ENCODE measurements around the gene PRR30. TPM values are rescaled to one million over a fixed set of nuclear protein-coding genes. Genes with fewer than 3 reads are reported as not detected.
"Not testable (repeated sequence)": the region's sequence is repeated elsewhere in the genome, so short reads cannot be mapped to it uniquely, and the experiment has no call there.

PRR30 gene
- total and polyA plus RNA-seq, 2 donors (not counting 1 experiment from before 2014, with no cell fraction given) = not detected

DNA sequence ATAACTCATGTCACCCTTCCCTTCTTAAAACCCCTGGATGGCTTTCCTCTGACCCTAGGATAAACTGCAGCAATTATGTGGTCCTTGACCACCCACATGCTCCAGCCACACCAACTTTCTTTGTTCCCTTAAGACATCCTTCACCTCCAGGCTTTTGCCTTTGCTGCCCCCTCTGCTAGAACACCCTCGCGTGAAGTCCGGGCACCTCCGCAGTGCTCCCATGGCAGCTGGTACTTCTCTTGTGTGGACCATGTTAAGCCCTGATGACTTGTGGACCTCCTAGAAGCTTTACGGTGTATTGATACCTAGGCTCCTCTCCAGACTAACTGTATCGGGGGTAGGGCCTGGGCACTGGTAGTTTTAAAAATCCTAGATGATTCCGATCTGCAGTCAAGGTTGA is 16.4 kb downstream of the PRR30 start:
- no peak for DNase-seq
- H2AFZ ChIP-seq (ENCODE audit: insufficient read depth, low read depth, low read length, poor library complexity, severe bottlenecking) = peak overlapping the region; percentile 96
- no peaks in the 10 kb centered on the region for H3K79me2 ChIP-seq (ENCODE audit: control insufficient read depth, insufficient read depth, low read length)
- no peaks in the 10 kb centered on the region for H4K20me1 ChIP-seq (ENCODE audit: control insufficient read depth, insufficient read depth, low read length, poor library complexity, severe bottlenecking)
- Mint-ChIP-seq H3K4me3 (peak overlapping the region; percentile 93), H3K27me3 (peaks cover 34% of the 10 kb centered on the region), H3K9me3 (ENCODE audit: insufficient read depth) (no peaks in the 10 kb centered on the region), H3K4me1 (peaks cover 18% of the 10 kb centered on the region), H3K27ac (peak overlapping the region; percentile 87)
- peak overlapping the region; percentile 86 for H3K4me2 ChIP-seq (replicated peaks; ENCODE audit: low read depth, low read length, poor library complexity, severe bottlenecking)
- H3K4me3 ChIP-seq (ENCODE audit: control extremely low read depth in 1 of 5, extremely low read depth in 1 of 5, insufficient read depth in 1 of 5, low read depth in 2 of 5, low read length in 4 of 5) = peak overlapping the region in 1 of 5 experiments; percentile 68
- intact Hi-C loops (cut with micrococcal nuclease) = loop anchor here (1.0 kb wide), 2 partner anchors 12 to 36 kb away; partner anchors contain the start of genes KHK and PREB
- WGBS (ENCODE audit: insufficient coverage) = 96% methylated on average over 4 of the region's 7 CpGs
- no peaks in the 10 kb centered on the region for H3K36me3 ChIP-seq (replicated peaks in 1 of 2; ENCODE audit: control extremely low read depth in 1 of 2, control insufficient read depth in 1 of 2, extremely low read depth in 1 of 2, insufficient read depth in 2 of 2, low read length in 1 of 2)
- peaks cover 21 to 24% of the 10 kb centered on the region in 2 donors for H3K4me1 ChIP-seq (ENCODE audit: control insufficient read depth in 2 of 2, insufficient read depth in 2 of 2, low read length in 2 of 2)
- H3K9me3 ChIP-seq (ENCODE audit: control extremely low read depth in 1 of 3, control insufficient read depth in 2 of 3, insufficient read depth in 1 of 3, low read length in 2 of 3) = peaks cover 0 to 9% (median 0%) of the 10 kb centered on the region in 3 donors
- H3K9ac ChIP-seq (ENCODE audit: low read length) = peak overlapping the region; percentile 78
- no peak overlapping the region for H3K27ac ChIP-seq (ENCODE audit: low read length in 2 of 2)
- peaks cover 0 to 24% (median 12%) of the 10 kb centered on the region in 4 experiments for H3K27me3 ChIP-seq (replicated peaks in 1 of 4; ENCODE audit: control extremely low read depth in 1 of 4, control insufficient read depth in 3 of 4, insufficient read depth in 4 of 4, low read length in 3 of 4)
- ChIA-PET POLR2A (interaction anchor here (0.6 to 2.2 kb wide), 4 partner anchors 10 to 248 kb away, joined by 3 to 29 read pairs (median 4); partner anchors contain the start of genes ATRAID, PREB, SLC5A6 and SNX17), CTCF (interaction anchor here (1.0 to 2.9 kb wide), 3 partner anchors 11 to 161 kb away, joined by 4 to 19 read pairs (median 5); partner anchors contain the start of gene PREB)
- TF ChIP-seq EZH2 (IDR thresholded peaks at IDR 0.05; ENCODE audit: borderline replicate concordance, insufficient read depth, low read depth, low read length, poor library complexity, severe bottlenecking) = no peak
- TF ChIP-seq, protein P1, sequence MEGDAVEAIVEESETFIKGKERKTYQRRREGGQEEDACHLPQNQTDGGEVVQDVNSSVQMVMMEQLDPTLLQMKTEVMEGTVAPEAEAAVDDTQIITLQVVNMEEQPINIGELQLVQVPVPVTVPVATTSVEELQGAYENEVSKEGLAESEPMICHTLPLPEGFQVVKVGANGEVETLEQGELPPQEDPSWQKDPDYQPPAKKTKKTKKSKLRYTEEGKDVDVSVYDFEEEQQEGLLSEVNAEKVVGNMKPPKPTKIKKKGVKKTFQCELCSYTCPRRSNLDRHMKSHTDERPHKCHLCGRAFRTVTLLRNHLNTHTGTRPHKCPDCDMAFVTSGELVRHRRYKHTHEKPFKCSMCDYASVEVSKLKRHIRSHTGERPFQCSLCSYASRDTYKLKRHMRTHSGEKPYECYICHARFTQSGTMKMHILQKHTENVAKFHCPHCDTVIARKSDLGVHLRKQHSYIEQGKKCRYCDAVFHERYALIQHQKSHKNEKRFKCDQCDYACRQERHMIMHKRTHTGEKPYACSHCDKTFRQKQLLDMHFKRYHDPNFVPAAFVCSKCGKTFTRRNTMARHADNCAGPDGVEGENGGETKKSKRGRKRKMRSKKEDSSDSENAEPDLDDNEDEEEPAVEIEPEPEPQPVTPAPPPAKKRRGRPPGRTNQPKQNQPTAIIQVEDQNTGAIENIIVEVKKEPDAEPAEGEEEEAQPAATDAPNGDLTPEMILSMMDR (IDR thresholded peaks at IDR 0.05) = no peak
- no peak for ATAC-seq (ENCODE audit: low read depth)

DNA sequence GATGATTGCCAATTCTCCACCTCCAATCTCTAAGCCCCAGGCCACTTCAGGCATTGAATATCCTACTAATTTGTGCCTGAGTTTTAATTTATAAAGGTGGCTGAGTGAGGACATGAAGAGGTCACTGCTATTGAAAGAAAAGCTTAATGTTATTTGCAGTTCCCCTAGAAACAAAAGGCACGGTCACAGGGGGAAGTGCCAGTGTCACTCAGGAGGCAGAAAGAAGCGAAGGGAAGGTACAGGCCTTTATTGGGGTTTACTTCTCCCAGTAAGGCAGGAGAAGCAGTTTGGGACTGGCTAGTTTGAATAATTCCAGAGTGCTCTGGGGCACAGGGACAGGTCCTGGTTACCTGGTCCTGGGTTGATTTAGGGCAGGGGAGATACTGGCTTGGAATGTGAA is 17.3 kb downstream of the PRR30 start:
- ATAC-seq (ENCODE audit: low read depth) (no peak), DNase-seq (no peak)
- Mint-ChIP-seq H3K4me1 (peaks cover 18% of the 10 kb centered on the region), H3K27me3 (peaks cover 39% of the 10 kb centered on the region), H3K9me3 (ENCODE audit: insufficient read depth) (no peaks in the 10 kb centered on the region), H3K4me3 (peak overlapping the region; percentile 93), H3K27ac (no peak overlapping the region)
- no peak for TF ChIP-seq EZH2 (IDR thresholded peaks at IDR 0.05; ENCODE audit: borderline replicate concordance, insufficient read depth, low read depth, low read length, poor library complexity, severe bottlenecking)
- TF ChIP-seq, protein P1 (IDR thresholded peaks at IDR 0.05) = no peak
- no peak overlapping the region for H3K4me3 ChIP-seq (ENCODE audit: control extremely low read depth in 1 of 5, extremely low read depth in 1 of 5, insufficient read depth in 1 of 5, low read depth in 2 of 5, low read length in 4 of 5)
- H3K27me3 ChIP-seq (replicated peaks in 1 of 4; ENCODE audit: control extremely low read depth in 1 of 4, control insufficient read depth in 3 of 4, insufficient read depth in 4 of 4, low read length in 3 of 4) = peaks cover 0 to 26% (median 12%) of the 10 kb centered on the region in 4 experiments
- H3K79me2 ChIP-seq (ENCODE audit: control insufficient read depth, insufficient read depth, low read length) = no peaks in the 10 kb centered on the region
- ChIA-PET CTCF (no interaction called here), POLR2A (no interaction called here)
- H3K9ac ChIP-seq (ENCODE audit: low read length) = no peak overlapping the region
- H3K4me1 ChIP-seq (ENCODE audit: control insufficient read depth in 2 of 2, insufficient read depth in 2 of 2, low read length in 2 of 2) = peaks cover 21 to 24% of the 10 kb centered on the region in 2 donors
- H3K9me3 ChIP-seq (ENCODE audit: control extremely low read depth in 1 of 3, control insufficient read depth in 2 of 3, insufficient read depth in 1 of 3, low read length in 2 of 3) = peaks cover 0 to 9% (median 0%) of the 10 kb centered on the region in 3 donors
- H3K36me3 ChIP-seq (replicated peaks in 1 of 2; ENCODE audit: control extremely low read depth in 1 of 2, control insufficient read depth in 1 of 2, extremely low read depth in 1 of 2, insufficient read depth in 2 of 2, low read length in 1 of 2) = no peaks in the 10 kb centered on the region
- H2AFZ ChIP-seq (ENCODE audit: insufficient read depth, low read depth, low read length, poor library complexity, severe bottlenecking) = no peak overlapping the region
- no peak overlapping the region for H3K4me2 ChIP-seq (replicated peaks; ENCODE audit: low read depth, low read length, poor library complexity, severe bottlenecking)
- WGBS (ENCODE audit: insufficient coverage) = 83% methylated on average over 2 of the region's 2 CpGs
- H4K20me1 ChIP-seq (ENCODE audit: control insufficient read depth, insufficient read depth, low read length, poor library complexity, severe bottlenecking) = no peaks in the 10 kb centered on the region
- H3K27ac ChIP-seq (ENCODE audit: low read length in 2 of 2) = no peak overlapping the region
- intact Hi-C loops (cut with micrococcal nuclease) = no loop called here

DNA sequence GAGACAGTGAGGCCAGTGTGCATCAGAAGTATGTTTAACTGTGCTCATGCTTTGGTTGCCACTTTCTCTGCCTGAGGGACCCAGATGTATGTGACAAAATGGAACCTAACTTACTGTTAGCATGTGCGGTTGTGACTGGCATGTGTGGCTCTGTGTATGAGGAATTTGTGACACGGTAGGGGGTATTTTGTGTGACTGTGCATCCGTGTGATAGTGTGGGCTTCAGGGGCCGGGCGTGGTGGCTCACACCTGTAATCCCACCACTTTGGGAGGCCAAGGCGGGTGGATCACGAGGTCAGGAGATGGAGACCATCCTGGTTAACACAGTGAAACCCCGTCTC is 19.9 kb downstream of the PRR30 start:
- H3K9me3 Mint-ChIP-seq (ENCODE audit: insufficient read depth); H3K79me2 ChIP-seq (ENCODE audit: control insufficient read depth, insufficient read depth, low read length); ATAC-seq (ENCODE audit: low read depth); H3K36me3 ChIP-seq (replicated peaks in 1 of 2; ENCODE audit: control extremely low read depth in 1 of 2, control insufficient read depth in 1 of 2, extremely low read depth in 1 of 2, insufficient read depth in 2 of 2, low read length in 1 of 2); H3K27ac ChIP-seq (ENCODE audit: low read length in 2 of 2); POLR2A ChIA-PET; DNase-seq; intact Hi-C loops (cut with micrococcal nuclease); H4K20me1 ChIP-seq (ENCODE audit: control insufficient read depth, insufficient read depth, low read length, poor library complexity, severe bottlenecking); H3K27ac Mint-ChIP-seq; H3K9me3 ChIP-seq (ENCODE audit: control extremely low read depth in 1 of 3, control insufficient read depth in 2 of 3, insufficient read depth in 1 of 3, low read length in 2 of 3); CTCF ChIA-PET: not testable (repeated sequence)
- Histone ChIP-seq H2AFZ (ENCODE audit: insufficient read depth, low read depth, low read length, poor library complexity, severe bottlenecking) (peak overlapping the region; percentile 56), H3K9ac (ENCODE audit: low read length) (peak overlapping the region; percentile 55), H3K4me3 (ENCODE audit: control extremely low read depth in 1 of 5, extremely low read depth in 1 of 5, insufficient read depth in 1 of 5, low read depth in 2 of 5, low read length in 4 of 5) (peak overlapping the region in 2 of 5 experiments; percentile 38 to 50), H3K27me3 (replicated peaks in 1 of 4; ENCODE audit: control extremely low read depth in 1 of 4, control insufficient read depth in 3 of 4, insufficient read depth in 4 of 4, low read length in 3 of 4) (peaks cover 0 to 26% (median 12%) of the 10 kb centered on the region in 4 experiments), H3K4me1 (ENCODE audit: control insufficient read depth in 2 of 2, insufficient read depth in 2 of 2, low read length in 2 of 2) (peaks cover 21 to 24% of the 10 kb centered on the region in 2 donors), H3K4me2 (replicated peaks; ENCODE audit: low read depth, low read length, poor library complexity, severe bottlenecking) (peak overlapping the region; percentile 84)
- H3K4me3 Mint-ChIP-seq = peak overlapping the region; percentile 85
- H3K27me3 Mint-ChIP-seq = peaks cover 39% of the 10 kb centered on the region
- H3K4me1 Mint-ChIP-seq = peaks cover 18% of the 10 kb centered on the region
- WGBS (ENCODE audit: insufficient coverage) = 60% methylated on average over 4 of the region's 8 CpGs
